GM12874 (cell line): ENCODE measurements around the gene ACO1.

Experiments
- TF ChIP-seq, protein P1 (sequence below): IDR thresholded peaks from 2 replicates; pipeline ENCODE4 v1.5.1; 2011; ENCODE audit warnings: low read depth, mild to moderate bottlenecking, control low read depth, low read length, moderate library complexity; ENCODE audit not compliant: insufficient read depth

The ACO1 gene

DNA sequence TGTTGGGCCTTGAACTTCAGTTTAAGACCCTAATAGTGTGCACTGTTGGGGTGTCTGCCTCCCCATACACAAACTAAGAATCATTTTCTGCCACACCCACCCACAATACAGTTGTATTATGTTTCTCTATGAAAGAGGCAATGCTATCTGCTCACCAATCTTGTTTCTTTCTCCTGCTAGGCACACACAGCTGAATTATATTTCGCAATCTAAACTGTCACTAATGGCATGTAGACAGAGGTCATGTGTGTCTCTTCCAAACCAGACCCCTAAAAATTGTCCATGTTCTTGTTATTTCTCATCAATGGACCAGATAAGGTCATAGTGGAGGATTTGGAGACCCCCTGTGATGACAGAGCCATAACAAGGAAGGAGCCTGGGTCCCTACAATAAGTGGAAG lies 84.3 kb downstream of the ACO1 start:
- TF ChIP-seq, protein P1, sequence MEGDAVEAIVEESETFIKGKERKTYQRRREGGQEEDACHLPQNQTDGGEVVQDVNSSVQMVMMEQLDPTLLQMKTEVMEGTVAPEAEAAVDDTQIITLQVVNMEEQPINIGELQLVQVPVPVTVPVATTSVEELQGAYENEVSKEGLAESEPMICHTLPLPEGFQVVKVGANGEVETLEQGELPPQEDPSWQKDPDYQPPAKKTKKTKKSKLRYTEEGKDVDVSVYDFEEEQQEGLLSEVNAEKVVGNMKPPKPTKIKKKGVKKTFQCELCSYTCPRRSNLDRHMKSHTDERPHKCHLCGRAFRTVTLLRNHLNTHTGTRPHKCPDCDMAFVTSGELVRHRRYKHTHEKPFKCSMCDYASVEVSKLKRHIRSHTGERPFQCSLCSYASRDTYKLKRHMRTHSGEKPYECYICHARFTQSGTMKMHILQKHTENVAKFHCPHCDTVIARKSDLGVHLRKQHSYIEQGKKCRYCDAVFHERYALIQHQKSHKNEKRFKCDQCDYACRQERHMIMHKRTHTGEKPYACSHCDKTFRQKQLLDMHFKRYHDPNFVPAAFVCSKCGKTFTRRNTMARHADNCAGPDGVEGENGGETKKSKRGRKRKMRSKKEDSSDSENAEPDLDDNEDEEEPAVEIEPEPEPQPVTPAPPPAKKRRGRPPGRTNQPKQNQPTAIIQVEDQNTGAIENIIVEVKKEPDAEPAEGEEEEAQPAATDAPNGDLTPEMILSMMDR, result no peak

DNA sequence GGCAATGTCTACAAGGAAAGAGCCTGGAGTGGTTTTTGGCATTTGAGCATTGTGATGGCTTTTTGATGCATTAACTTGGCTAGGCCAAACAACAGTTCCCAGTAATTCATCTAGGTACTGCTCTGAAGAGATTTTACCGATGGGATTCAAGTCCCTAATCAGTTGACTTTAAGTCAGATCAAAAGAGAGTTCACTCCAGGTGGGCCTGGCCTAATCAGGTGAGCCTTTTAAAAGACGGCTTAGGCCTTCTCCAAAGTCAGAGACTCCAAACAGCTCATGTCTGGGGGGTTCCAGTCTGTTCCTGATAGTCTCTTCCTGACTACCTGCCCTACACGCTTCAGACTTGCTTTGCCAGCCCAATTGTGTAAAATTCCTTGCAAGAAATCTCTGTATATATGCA lies 87.9 kb downstream of the ACO1 start:
- TF ChIP-seq, protein P1, result no peak

DNA sequence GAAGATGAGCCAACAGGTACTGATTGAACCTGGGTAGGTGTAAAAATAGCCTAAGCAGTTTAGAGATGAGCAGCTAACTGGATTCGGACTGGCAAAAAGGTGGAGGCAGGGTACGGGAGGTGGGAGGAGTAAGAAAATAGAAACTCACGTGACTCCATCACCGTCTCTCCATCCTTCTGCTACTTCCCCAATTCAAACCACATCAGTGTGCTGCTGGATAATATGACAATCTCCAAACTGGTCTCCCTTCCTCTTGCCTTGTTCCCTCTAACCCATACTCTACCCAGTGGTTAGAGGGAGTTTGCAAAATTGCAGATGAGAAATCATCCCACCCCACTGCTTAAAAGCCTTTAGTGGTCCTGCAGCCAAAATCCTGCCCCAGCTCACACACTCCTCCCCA lies 98.9 kb downstream of the ACO1 start:
- TF ChIP-seq, protein P1, result no peak

DNA sequence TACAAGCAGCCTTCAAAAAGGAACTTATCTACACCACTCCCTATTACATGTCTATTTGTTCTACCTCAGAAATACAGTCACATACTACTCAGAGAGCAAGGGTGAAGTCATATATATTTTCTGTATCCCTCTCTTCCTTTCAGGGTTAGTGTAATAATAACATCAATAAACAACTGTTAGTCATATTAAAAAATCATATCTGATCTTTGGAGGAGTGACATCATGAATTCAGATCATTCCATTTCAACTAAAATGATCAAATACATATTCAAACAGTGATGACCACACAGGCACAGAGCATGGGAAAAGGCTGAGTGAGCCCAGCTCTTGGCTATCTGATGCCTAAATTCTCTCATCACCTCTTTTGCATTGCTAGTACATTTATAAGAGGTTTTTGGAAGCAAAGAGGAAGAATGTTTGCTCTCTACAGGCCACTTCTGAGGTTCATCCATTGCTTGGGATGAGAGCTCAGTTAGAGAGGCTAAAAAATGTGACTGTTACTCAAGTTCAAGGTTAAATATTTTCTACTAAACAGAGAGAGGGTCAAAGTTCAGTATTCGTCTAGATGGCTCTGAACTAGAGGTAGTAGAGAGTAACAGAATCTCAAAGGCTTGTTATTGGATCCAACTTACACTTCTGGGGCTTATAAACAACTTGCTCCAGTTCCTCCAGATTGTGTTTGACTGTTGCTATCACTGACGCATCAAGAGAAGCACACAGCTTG lies 102.6 kb downstream of the ACO1 start:
- TF ChIP-seq, protein P1, result no peak

DNA sequence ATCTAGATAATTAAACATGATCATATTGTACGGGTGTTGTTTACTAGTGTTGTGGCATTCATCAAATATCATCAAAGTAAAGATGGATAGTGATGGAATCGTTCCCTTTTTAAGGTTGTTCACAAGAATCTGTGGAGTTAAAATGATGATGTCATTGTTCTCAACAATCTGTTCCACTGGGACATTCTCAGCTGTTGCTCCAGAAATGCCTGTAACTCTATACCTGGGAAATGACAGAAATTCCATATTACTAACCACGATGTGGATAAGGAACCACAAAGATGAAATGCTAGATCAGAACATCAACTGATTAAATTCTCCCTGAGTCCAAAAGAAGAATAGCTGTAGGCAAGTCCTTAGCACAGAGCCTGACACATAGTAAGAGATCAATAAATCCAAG lies 103.5 kb downstream of the ACO1 start:
- TF ChIP-seq, protein P1, result no peak

DNA sequence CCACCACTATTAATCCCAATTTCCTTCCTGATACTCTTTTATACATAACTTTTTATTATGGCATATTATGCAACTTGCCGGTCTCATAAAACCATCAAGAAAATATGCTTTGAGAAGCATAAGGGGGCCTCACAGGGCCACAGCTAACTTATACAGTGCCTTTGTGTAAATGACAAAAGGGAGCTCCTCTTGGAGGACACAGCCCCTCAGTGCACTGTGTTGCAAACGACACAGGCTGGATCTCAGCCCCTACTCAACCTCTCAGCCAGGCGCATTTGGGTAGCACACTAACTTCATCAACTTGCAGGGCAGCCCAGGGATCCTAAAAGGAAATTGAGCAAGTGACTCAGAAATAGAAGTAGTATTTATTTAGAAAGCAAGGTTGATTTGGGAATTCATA lies 106.2 kb downstream of the ACO1 start:
- TF ChIP-seq, protein P1, result no peak

DNA sequence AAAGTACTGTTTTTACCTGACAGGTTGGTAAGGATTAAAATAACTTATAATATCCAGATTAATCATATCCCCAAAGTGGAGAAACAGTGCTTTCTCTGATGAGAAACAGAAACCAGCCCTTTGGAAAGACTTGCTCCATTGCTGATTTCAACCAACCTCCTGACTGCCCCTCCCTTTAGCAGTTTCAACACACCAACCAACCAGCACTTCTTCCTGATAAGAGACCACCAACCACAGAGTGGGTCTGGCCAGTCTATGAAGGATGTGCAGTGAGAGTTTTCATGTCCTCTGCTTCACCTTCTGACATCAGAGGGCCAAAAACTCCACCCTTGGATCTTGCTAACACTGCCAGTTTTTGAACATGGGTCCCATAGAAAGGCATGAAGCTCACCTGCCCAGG lies 113.5 kb downstream of the ACO1 start:
- TF ChIP-seq, protein P1, result no peak

DNA sequence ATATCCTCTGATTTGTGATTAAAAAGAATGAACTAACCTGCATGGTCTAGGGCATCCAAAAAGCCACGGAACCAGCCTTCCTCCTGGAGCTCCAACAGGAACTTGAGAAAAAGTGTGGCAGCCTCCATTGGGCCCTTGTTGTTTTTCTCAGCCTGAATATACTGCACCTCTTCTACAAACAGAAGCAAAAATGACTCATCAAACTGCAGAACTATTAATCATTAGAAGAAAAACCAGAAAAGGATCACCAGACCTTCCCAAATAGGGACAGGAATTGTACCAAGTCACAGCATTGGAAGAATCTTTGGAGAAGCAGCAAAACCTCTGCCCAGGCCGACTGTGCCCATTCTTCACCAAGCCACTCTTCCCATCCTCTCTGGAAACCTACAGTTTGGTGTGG lies 116.3 kb downstream of the ACO1 start:
- TF ChIP-seq, protein P1, result no peak
